ENCODE data around the gene SMOC2.

The SMOC2 gene

GRCh38 chr6:168624948-168625347 is 184.0 kb downstream of the SMOC2 start:
- TF ChIP-seq, protein P1, sequence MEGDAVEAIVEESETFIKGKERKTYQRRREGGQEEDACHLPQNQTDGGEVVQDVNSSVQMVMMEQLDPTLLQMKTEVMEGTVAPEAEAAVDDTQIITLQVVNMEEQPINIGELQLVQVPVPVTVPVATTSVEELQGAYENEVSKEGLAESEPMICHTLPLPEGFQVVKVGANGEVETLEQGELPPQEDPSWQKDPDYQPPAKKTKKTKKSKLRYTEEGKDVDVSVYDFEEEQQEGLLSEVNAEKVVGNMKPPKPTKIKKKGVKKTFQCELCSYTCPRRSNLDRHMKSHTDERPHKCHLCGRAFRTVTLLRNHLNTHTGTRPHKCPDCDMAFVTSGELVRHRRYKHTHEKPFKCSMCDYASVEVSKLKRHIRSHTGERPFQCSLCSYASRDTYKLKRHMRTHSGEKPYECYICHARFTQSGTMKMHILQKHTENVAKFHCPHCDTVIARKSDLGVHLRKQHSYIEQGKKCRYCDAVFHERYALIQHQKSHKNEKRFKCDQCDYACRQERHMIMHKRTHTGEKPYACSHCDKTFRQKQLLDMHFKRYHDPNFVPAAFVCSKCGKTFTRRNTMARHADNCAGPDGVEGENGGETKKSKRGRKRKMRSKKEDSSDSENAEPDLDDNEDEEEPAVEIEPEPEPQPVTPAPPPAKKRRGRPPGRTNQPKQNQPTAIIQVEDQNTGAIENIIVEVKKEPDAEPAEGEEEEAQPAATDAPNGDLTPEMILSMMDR (IDR thresholded peaks at IDR 0.05) = no peak
- H3K4me1 Mint-ChIP-seq = peaks cover 53% of the 10 kb centered on the region
- no peak for DNase-seq
- H3K9me3 Mint-ChIP-seq = peaks cover 12% of the 10 kb centered on the region
- peak overlapping the region; percentile 24 for H3K27ac Mint-ChIP-seq
- H3K4me3 Mint-ChIP-seq = no peak overlapping the region
- peaks cover 10% of the 10 kb centered on the region for H3K36me3 Mint-ChIP-seq (ENCODE audit: low read depth)
- no peaks in the 10 kb centered on the region for H3K27me3 Mint-ChIP-seq (ENCODE audit: low read depth, poor library complexity)

GRCh38 chr6:168625602-168626001 is 184.6 kb downstream of the SMOC2 start:
- Mint-ChIP-seq H3K36me3 (ENCODE audit: low read depth) (peaks cover 10% of the 10 kb centered on the region), H3K4me1 (peaks cover 56% of the 10 kb centered on the region), H3K4me3 (no peak overlapping the region), H3K27me3 (ENCODE audit: low read depth, poor library complexity) (no peaks in the 10 kb centered on the region), H3K27ac (peak overlapping the region; percentile 93), H3K9me3 (peaks cover 12% of the 10 kb centered on the region)
- peak; percentile 24 for DNase-seq
- TF ChIP-seq, protein P1 (IDR thresholded peaks at IDR 0.05) = no peak

DNA sequence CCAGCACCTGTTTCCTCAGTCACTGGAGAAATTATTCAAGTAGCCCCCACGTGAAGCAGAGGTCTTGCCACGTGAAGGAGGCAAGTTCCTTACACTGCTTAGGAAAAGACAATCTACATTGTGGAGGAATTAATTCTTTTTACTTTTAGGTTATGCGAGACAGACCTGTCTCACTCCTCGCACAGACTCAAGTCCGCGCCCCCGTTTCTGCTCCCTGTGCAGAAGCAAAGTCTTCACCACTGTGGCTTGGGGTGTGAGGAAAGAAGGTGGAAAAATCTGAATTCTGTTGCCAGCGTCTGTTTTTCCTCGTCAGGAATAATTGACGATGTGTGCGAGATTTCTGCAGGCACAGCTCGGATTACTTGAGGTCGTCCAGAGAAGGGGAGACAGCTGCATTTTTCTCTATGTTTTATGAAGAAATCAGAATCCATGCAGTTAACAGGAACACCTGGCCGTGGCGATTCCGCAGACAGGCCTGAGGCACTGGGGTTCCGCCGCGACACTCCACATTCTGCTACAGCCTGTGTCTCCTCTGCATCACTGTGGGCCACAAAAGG is 185.1 kb downstream of the SMOC2 start:
- Mint-ChIP-seq H3K27ac (peak overlapping the region; percentile 93), H3K4me1 (peaks cover 61% of the 10 kb centered on the region), H3K9me3 (peaks cover 10% of the 10 kb centered on the region), H3K27me3 (ENCODE audit: low read depth, poor library complexity) (no peaks in the 10 kb centered on the region), H3K36me3 (ENCODE audit: low read depth) (peaks cover 10% of the 10 kb centered on the region), H3K4me3 (peak overlapping the region; percentile 20)
- TF ChIP-seq, protein P1 (IDR thresholded peaks at IDR 0.05) = no peak
- no peak for DNase-seq

DNA sequence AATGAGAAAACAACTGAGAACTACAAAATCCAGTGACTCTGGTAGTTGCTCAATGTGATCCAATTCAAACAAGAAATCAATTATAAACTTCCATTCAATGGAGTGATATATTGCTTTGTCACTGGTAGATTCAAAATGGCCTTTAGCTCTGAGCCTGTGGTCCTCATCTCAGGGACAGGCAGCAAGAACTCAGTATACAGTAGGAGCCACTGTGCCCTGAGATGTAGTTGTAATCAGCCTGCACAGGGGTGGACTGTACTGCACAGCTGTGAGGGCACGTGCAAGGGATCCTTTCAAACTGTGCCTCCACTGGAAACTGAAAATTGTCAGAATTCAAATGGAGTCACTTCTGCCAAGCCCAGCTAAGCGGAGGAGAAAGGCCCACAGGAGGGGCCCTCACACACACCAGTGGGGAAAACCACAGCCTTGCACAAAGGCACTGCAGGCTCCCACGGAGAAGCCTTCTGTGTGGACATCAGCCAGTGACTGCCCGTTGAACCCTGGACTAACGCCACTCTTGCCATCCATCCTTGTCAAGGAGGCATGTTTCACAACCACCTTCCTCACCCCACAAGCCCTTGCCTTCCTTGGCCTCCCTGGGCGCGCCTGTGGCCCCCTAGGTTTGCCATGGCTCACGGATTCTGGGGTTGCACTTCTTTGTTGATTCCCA is 186.7 kb downstream of the SMOC2 start:
- Mint-ChIP-seq H3K27ac (no peak overlapping the region), H3K4me1 (peaks cover 71% of the 10 kb centered on the region), H3K36me3 (ENCODE audit: low read depth) (peaks cover 4% of the 10 kb centered on the region), H3K27me3 (ENCODE audit: low read depth, poor library complexity) (no peaks in the 10 kb centered on the region), H3K4me3 (no peak overlapping the region), H3K9me3 (no peaks in the 10 kb centered on the region)
- DNase-seq = no peak
- TF ChIP-seq, protein P1 (IDR thresholded peaks at IDR 0.05) = no peak

- no peak for DNase-seq
- TF ChIP-seq, protein P1 (IDR thresholded peaks at IDR 0.05) = no peak
- Mint-ChIP-seq H3K4me1 (peaks cover 71% of the 10 kb centered on the region), H3K9me3 (no peaks in the 10 kb centered on the region), H3K27ac (no peak overlapping the region), H3K27me3 (ENCODE audit: low read depth, poor library complexity) (no peaks in the 10 kb centered on the region), H3K4me3 (no peak overlapping the region), H3K36me3 (ENCODE audit: low read depth) (peaks cover 6% of the 10 kb centered on the region)
Measured at GRCh38 chr6:168628176-168628553, 187.2 kb downstream of the SMOC2 start.

GRCh38 chr6:168628732-168629245 is 187.8 kb downstream of the SMOC2 start:
- TF ChIP-seq, protein P1 (IDR thresholded peaks at IDR 0.05) = no peak
- peaks cover 10% of the 10 kb centered on the region for H3K36me3 Mint-ChIP-seq (ENCODE audit: low read depth)
- no peaks in the 10 kb centered on the region for H3K27me3 Mint-ChIP-seq (ENCODE audit: low read depth, poor library complexity)
- H3K27ac Mint-ChIP-seq = peak overlapping the region; percentile 74
- peaks cover 71% of the 10 kb centered on the region for H3K4me1 Mint-ChIP-seq
- H3K4me3 Mint-ChIP-seq = no peak overlapping the region
- no peak for DNase-seq
- H3K9me3 Mint-ChIP-seq = peaks cover 6% of the 10 kb centered on the region

All from nephron progenitor cell (in vitro differentiated cells).